Neural crest cell (in vitro differentiated cells): ENCODE data around the gene TRIM46. TPM values are rescaled to one million over a fixed set of nuclear protein-coding genes. Genes with fewer than 3 reads are reported as not detected.
"Not testable (repeated sequence)": the region's sequence is repeated elsewhere in the genome, so short reads cannot be mapped to it uniquely, and the experiment has no call there.

Experiments
- DNase-seq: peaks from one replicate; pipeline ENCODE4 v3.0.0; 2021; ENCODE audit warnings: low read depth, mixed read lengths, low spot score
- H3K27ac Mint-ChIP-seq: one replicate; pipeline ENCODE4 v1.8.0; 2021; ENCODE audit warnings: mild to moderate bottlenecking, mixed read lengths; ENCODE audit not compliant: unreplicated experiment
- H3K27me3 Mint-ChIP-seq: 2 replicates; pipeline ENCODE4 v1.8.0; 2021; ENCODE audit warnings: low read depth, mild to moderate bottlenecking, mixed read lengths
- H3K36me3 Mint-ChIP-seq: 2 replicates; pipeline ENCODE4 v1.8.0; 2021; ENCODE audit warnings: low read depth, mild to moderate bottlenecking, mixed read lengths
- H3K4me1 Mint-ChIP-seq: 2 replicates; pipeline ENCODE4 v1.8.0; 2021; ENCODE audit warnings: mixed read lengths
- H3K4me3 Mint-ChIP-seq: one replicate; pipeline ENCODE4 v1.8.0; 2021; ENCODE audit warnings: mild to moderate bottlenecking, mixed read lengths
- H3K9me3 Mint-ChIP-seq: 2 replicates; pipeline ENCODE4 v1.8.0; 2021; ENCODE audit warnings: mixed read lengths
- CTCF ChIP-seq: fragments of 200-600 bp; sonication (generic); conservative IDR thresholded peaks from 2 replicates; pipeline ENCODE4 v1.5.0; 2021; ENCODE audit warnings: antibody characterized with exemption, mild to moderate bottlenecking
- total RNA-seq: library from RNA; stranded (reverse); gene quantifications from 2 replicates; pipeline ENCODE4 v1.2.1, GENCODE V29; 2021

The TRIM46 gene
- total RNA-seq, 1 donor from 2014 or later = 9.8 TPM

- peak; percentile 55 for DNase-seq
Observed at GRCh38 chr1:155207806-155208540, 34.3 kb downstream of the TRIM46 start, which contains the start of gene THBS3. Gene THBS3 (minus strand): TSS chr1:155207897. CDS start chr1:155207876, 21 bp downstream.

GRCh38 chr1:155208541-155209311 is 35.1 kb downstream of the TRIM46 start, which contains the start of gene MTX1:
Gene MTX1 (plus strand): TSS chr1:155208695. CDS start chr1:155208805, 110 bp downstream.
- Mint-ChIP-seq H3K27ac (peak within 1 kb of the TSS; percentile 98), H3K27me3 (peaks cover 44% of the 10 kb centered on the region), H3K36me3 (peaks cover 10% of the 10 kb centered on the region), H3K4me1 (peaks cover 44% of the 10 kb centered on the region), H3K9me3 (no peaks in the 10 kb centered on the region), H3K4me3 (peak within 1 kb of the TSS; percentile 94)
- peak; percentile 76 for DNase-seq
- no peak for TF ChIP-seq CTCF

More at GRCh38 chr1:155207806-155208540, 34.3 kb downstream of the TRIM46 start, which contains the start of gene THBS3:
- H3K27me3 Mint-ChIP-seq = peaks cover 47% of the 10 kb centered on the region
- peak within 1 kb of the TSS; percentile 94 for H3K4me3 Mint-ChIP-seq
- H3K36me3 Mint-ChIP-seq = peaks cover 13% of the 10 kb centered on the region
- peak within 1 kb of the TSS; percentile 98 for H3K27ac Mint-ChIP-seq
- peaks cover 48% of the 10 kb centered on the region for H3K4me1 Mint-ChIP-seq
- TF ChIP-seq CTCF = no peak
- H3K9me3 Mint-ChIP-seq = no peaks in the 10 kb centered on the region

DNA sequence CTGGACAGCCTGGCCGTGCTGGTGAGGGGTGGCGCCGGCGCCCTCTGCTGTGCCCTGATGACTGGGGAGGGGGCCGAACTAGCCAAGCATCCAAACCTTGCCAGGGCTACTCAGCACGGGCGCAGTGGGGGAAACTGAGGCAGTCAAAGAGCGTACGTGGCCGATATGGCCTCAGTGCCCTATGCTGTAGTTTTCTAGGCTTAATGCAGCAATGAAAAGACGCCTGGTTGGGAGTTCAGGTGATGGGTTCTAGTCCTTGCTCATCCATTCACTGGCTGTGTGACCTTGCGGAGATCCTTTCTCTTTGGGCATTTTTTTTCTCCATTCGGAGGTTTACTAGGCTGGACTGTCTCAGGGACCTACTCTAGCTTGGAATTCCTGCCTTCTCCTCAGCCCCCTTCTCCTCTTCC is 35.7 kb downstream of the TRIM46 start:
- H3K4me1 Mint-ChIP-seq = peaks cover 44% of the 10 kb centered on the region
- DNase-seq = no peak
- H3K4me3 Mint-ChIP-seq = peak overlapping the region; percentile 94
- H3K36me3 Mint-ChIP-seq = peaks cover 10% of the 10 kb centered on the region
- peaks cover 44% of the 10 kb centered on the region for H3K27me3 Mint-ChIP-seq
- H3K27ac Mint-ChIP-seq = peak overlapping the region; percentile 95
- no peaks in the 10 kb centered on the region for H3K9me3 Mint-ChIP-seq
- TF ChIP-seq CTCF = no peak

DNA sequence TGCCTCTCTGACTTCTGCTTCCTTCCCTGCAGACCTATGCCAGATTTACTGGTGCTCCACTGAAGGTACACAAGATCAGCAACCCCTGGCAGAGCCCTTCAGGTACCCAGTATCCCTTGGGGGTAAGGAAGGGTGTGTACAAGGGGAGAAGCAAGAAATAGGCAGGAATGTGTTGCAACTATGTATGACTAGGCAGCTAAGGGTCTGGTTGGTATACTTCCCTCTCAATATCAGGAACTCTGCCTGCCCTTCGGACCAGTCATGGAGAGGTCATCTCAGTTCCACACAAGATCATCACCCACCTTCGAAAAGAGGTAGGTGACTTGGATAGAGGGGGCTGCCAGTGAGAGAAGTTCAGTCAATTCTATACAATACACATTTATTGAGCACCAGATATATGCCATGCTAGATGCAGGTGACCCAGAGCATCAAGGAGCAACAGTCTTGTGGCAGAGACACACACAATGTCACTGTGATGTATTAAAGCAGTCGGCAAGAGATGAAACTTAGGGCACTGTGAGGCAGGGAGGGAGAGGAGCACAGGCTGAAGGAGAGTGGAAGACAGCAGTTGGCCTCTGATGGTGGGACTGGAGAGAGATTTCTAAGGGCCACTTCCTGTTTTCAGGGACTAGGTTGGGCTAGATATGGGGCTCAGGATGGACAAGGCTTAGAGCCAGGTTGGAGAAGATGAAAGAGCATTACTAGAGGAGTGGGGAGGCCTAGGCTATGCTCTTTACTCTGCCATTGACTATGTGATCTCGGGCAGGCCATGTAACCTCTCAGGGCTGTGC is 36.9 kb downstream of the TRIM46 start:
- no peak for TF ChIP-seq CTCF
- peaks cover 44% of the 10 kb centered on the region for H3K4me1 Mint-ChIP-seq
- H3K27ac Mint-ChIP-seq = peak overlapping the region; percentile 22
- no peaks in the 10 kb centered on the region for H3K9me3 Mint-ChIP-seq
- H3K36me3 Mint-ChIP-seq = peaks cover 14% of the 10 kb centered on the region
- peak overlapping the region; percentile 94 for H3K4me3 Mint-ChIP-seq
- H3K27me3 Mint-ChIP-seq = peaks cover 37% of the 10 kb centered on the region
- no peak for DNase-seq

GRCh38 chr1:155211381-155212050 is 37.9 kb downstream of the TRIM46 start:
- H3K4me1 Mint-ChIP-seq = peaks cover 37% of the 10 kb centered on the region
- H3K27ac Mint-ChIP-seq = peak overlapping the region; percentile 71
- H3K36me3 Mint-ChIP-seq = peaks cover 14% of the 10 kb centered on the region
- peaks cover 32% of the 10 kb centered on the region for H3K27me3 Mint-ChIP-seq
- not testable (repeated sequence) for H3K9me3 Mint-ChIP-seq, DNase-seq
- peak overlapping the region; percentile 94 for H3K4me3 Mint-ChIP-seq

GRCh38 chr1:155212051-155212440 is 38.4 kb downstream of the TRIM46 start:
- H3K36me3 Mint-ChIP-seq = peaks cover 11% of the 10 kb centered on the region
- DNase-seq, H3K9me3 Mint-ChIP-seq, H3K27ac Mint-ChIP-seq: not testable (repeated sequence)
- H3K27me3 Mint-ChIP-seq = peaks cover 28% of the 10 kb centered on the region
- peaks cover 32% of the 10 kb centered on the region for H3K4me1 Mint-ChIP-seq
- peak overlapping the region; percentile 94 for H3K4me3 Mint-ChIP-seq

DNA sequence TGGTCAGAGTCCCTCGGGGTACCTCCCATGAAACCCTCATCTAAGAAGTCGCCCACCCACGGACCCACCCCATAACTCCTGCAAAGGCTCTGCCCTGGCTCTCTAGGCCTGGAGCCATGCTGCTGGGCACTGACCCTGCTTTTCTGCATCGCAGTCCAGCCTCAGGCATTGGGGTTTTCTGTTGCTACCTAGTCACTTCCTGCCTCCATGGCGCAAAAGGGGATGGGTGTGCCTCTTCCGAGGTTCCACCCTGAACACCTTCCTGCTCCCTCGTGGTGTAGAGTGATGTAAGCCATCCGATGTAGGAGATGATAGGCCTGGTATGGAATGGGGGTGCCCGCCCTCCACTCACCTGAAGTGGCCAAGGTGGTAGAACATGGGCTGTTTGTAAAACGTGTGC is 41.1 kb downstream of the TRIM46 start:
- H3K27ac Mint-ChIP-seq = not testable (repeated sequence)

More for the DNA sequence above, 41.1 kb downstream of the TRIM46 start:
- H3K4me3 Mint-ChIP-seq = peak overlapping the region; percentile 47
- H3K4me1 Mint-ChIP-seq = peaks cover 23% of the 10 kb centered on the region
- not testable (repeated sequence) for DNase-seq, H3K9me3 Mint-ChIP-seq, H3K36me3 Mint-ChIP-seq, H3K27me3 Mint-ChIP-seq
